Kidney glomerular epithelial cell (primary cell): Measurements from ENCODE around the gene BCAS4.
"Not testable (repeated sequence)": the region's sequence is repeated elsewhere in the genome, so short reads cannot be mapped to it uniquely, and the experiment has no call there.

ENCODE experiments used
- DNase-seq: peaks from one replicate; lab custom pipeline; 2025; lab: John Stamatoyannopoulos, UW

BCAS4 gene

GRCh38 chr20:50794846-50795634, at the start of gene BCAS4:
Gene BCAS4, plus strand, starts transcription at chr20:50795061. Its CDS starts 23 bp downstream, at chr20:50795084.
- DNase-seq: peak; percentile 62

- no peak for DNase-seq
Measured at GRCh38 chr20:50745634-50746137, 49.2 kb upstream of the BCAS4 start.

DNA sequence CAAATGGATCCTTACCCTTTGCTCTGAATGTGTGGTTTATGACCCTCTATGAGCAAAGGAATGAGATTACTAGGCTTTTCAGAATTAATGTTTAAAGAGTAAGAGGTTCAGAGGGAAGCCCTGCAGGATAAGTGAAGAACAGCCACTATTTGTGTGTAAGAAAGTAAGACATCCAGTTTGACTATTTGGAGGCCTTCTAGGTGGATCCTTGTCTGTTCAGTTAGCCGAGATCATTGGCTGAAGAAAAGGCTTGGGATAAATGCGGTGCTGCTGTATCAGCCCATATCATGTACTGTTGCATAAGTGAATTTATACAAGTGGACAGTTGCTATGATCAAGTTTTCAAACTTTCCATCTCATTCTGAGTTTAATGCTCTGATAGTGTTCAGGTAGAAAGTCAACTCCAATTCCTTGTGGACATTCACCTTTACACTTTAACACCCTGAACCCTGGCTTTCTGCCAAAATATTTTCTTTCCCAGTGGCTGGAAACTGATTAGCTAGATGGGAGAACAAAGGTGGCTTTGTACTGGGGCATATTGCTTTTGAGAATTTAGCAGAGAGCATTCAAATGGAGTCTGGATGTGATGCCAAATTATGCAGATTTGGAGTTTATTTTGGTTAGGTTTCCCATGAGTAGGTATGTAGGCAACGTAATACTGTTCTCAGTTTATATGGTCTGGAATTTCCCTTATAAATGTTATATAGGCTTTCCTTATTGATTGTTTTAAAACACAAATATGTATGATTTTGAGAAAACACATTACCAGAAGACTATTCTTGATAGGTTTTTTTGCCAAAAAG, 48.5 kb upstream of the BCAS4 start:
- peak; percentile 41 for DNase-seq

DNA sequence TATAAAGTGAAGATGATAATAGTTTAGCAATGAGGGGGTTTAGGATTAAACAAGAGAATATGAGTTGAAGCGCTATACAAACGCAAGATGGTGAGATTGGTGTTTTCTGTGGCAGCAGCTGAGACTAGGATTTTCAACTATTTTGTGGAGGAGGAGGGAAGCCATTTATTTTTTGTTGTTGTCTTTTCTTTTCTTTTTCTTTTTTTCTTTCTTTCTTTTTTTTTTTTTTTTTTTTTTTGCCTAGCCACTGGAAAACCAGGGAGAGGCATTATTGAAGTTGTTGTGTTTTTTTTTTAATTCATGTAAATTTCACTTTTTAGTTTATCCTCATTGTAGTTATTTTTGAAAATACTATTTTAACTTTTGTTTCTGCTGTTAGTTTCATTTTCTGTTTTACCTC, 47.6 kb upstream of the BCAS4 start:
- no peak for DNase-seq

- no peak for DNase-seq
Measured at GRCh38 chr20:50750145-50750671, 44.7 kb upstream of the BCAS4 start.

- DNase-seq: no peak
Measured at GRCh38 chr20:50753152-50753551, 41.7 kb upstream of the BCAS4 start.

DNA sequence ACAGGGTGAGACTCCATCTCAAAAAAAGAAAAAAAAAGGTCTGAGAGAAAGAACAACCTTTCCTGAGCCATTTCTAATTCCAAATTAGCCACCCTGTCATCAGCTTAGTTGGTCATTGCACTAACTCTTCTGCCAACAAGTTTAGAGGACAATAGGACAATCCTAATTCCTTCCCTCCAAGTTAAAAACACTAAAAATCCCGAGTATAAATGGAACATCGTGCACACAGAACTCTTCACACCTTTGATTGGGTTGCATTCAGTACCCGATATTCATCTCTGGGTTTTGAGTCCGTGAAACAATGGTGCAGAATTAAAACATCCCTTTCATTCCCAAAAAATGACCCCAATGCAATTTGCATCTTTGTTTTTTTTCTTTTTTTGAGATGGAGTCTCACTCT, 40.4 kb upstream of the BCAS4 start:
- DNase-seq: no peak

DNA sequence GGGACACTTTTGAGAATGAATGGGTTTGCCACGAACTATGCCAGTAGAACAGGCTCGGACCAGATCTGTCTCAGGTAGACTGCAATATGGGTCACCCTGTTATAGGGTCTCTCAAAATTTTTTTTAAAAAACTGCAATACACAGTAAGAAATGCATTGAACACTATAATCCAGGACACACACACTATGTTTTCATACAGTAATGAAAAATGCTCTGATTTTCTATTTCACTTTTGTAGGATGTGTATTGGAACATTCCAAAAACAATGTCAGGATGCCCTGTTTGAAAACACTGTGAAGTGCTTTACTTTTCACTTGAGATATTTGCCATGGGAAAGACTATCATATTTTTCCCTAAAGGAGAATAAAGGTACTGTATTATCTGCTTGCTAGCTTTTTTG, 38.4 kb upstream of the BCAS4 start:
- DNase-seq: no peak

DNA sequence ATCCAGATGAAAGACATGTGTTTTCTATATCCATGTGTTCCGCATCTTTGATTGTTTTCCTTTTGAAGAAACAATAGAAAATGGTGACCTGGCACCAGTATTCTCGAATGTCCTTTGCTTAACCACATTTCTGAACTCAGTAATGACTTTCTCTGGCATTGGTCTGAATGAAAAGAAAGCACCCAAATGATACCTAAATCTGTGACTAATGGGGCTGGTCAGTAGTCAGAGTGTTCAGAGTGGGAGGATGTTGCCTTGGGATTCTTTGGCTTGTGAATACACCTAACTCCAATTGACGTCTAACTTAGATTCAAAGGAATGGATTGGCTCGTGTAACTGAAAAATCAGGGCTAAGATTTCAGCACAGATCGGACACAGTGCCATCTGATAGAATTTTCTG, 36.4 kb upstream of the BCAS4 start:
- peak; percentile 59 for DNase-seq

DNA sequence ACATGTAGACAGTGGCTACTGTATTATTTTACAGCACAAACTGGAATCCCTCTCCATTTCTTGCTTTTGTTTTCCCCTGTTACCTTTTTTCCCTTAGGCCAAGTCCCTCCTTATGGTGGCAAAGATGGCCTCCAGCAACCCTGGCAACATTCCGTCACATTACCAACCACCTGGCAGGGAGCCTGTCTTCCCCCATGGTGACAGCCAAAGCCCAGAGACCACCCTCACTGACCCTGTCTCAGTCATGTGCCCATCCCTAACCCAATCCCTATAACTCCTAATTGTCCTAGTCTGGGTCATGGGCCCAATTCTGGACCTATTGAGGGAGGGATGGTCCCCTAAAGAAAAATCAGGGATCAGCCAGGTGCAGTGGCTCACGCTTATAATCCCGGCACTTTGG, 35.9 kb upstream of the BCAS4 start:
- no peak for DNase-seq

DNA sequence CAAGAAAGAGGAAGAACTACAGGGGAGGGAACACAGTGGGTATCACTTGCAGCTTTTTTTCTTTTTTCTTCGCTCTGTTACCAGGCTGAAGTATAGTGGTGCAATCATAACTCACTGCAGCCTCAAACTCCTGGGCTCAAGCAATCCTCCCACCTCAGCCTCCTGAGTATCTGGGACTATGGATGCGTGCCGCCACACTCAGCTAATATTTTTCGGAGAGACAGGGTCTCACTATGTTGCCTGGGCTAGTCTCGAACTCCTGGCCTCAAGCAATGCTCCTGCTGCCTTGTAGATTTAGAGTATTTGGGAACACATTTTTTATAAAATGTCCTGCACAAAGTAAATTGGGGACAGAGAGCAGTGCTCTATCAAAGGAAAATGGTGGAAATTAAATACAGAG, 35.2 kb upstream of the BCAS4 start:
- no peak for DNase-seq

- DNase-seq: no peak
Measured at GRCh38 chr20:50762045-50762422, 32.8 kb upstream of the BCAS4 start.

GRCh38 chr20:50762435-50763220, 32.2 kb upstream of the BCAS4 start:
- peak; percentile 30 for DNase-seq

- DNase-seq: not testable (repeated sequence)
Measured at GRCh38 chr20:50763550-50764458, 31.1 kb upstream of the BCAS4 start.

DNA sequence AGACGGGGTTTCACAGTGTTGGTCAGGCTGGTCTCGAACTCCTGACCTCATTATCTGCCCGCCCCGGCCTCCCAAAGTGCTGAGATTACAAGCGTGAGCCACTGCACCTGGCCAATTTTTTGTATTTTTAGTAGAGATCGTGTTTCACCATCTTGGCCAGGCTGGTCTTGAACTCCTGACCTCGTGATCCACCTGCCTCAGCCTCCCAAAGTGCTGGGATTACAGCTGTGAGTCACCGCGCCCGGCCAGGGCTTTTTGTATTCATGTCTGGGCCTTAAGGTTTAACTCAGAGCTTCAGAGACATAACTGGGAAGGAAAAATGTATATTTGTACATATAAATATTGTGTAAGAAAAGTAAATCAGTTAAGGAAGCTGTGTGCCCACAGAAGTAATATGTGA, 29.6 kb upstream of the BCAS4 start:
- DNase-seq: not testable (repeated sequence)

DNA sequence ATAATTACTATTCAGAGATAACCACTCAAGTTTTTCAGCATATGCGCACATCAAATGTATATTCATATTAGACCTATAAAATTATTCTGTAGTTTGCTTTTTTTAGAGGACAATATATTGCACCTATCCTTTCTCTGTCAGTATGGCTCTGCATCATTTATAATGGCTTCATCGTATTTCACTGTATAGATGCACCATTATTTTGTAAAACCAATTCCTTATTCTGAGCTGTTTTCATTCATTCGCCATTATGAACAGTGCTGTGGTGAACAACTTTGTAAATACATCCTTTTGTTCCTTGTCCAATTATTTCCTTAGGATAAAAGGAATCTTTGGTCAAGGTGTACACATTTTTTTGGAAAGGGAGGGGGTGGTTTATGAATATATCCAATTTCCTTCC, 29.2 kb upstream of the BCAS4 start:
- DNase-seq: no peak

DNA sequence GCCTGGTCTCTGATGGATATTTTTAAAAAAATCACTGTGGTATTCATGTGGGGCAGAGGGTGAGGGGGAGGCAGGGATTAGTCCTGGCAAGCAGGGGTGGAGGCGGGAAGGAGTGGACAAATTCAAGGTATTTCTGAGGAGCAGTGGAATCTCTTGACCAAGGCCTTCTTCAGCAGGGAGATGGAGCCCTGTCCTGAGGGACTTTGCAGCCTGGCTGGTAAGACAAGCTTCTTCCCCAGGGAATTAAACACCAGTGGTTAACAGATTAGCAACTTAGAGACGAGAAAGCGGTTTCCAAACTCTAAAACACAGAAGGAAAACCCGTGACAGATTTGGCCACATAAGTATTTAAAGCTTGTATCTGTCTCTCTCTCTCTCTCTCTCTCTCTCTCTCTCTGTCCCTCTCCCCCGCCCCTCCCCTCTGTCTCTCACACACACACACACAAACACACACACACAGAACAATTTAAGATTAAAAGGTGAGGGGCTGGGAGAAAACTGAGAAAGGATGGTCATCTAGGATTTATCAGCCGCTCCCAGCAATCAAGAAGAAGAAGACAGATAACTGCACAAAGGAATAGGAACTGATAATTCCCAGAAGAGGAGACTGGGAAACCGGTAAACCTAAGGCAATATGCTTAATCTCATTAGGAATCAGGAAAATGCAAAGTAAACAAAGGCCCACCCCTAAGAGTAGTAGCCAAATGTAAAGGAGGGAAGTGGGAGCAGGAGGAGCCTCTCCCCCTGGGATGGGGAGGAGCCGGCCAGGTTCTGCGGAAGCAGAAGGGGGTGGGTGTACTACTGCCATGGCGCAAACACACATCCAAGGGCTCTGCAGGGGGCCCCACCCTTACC, 27.7 kb upstream of the BCAS4 start:
- not testable (repeated sequence) for DNase-seq

- not testable (repeated sequence) for DNase-seq
Measured at GRCh38 chr20:50768991-50769390, 25.9 kb upstream of the BCAS4 start.

DNA sequence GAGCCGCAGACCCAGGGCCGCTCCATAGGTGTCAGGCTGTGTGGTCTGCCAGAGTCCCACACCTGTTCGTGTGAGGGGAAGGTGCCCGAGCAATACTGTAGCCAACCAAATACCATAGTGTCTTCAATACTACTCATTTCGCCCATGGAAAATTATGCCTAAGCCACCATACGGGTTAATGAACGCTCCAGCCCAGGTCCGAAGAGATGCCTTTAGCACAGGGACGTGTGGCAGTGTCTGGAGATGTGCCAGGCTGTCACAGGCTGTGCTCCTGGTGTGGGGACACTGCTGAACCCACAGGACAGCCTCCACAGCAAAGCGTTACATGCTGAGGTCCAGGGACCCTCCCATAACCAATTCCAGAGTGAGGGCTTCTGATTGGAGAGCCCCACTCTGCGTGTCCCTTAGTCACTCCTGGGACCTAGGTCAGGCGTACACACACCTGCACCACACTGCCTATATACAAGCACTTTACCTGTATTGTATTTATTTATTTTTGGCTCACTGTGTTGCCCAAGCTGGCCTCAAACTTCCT, 25.2 kb upstream of the BCAS4 start:
- DNase-seq: not testable (repeated sequence)
